Right renal cortex interstitium (tissue), 3 donors: ENCODE data around the gene HLA-DPA1. TPM values are rescaled to one million over a fixed set of nuclear protein-coding genes. Genes with fewer than 3 reads are reported as not detected.
"Not testable (repeated sequence)": the region's sequence is repeated elsewhere in the genome, so short reads cannot be mapped to it uniquely, and the experiment has no call there.

ENCODE experiments used
- DNase-seq, 3 donors: peaks; one replicate each; pipeline ENCODE4 v3.0.0-alpha.2; 2013; ENCODE audit warnings: low read depth in 3 of 3, low spot score in 2 of 3
- polyA plus RNA-seq, 3 donors: library from polyadenylated mRNA; unstranded; fragments of 120-200 nt; gene quantifications; one replicate each; pipeline ENCODE4 v1.2.1, GENCODE V29; 2013; ENCODE audit not compliant: insufficient read length in 3 of 3

The HLA-DPA1 gene
- polyA plus RNA-seq, 3 donors = 14.2 to 40.5 (median 17.9) TPM

DNA sequence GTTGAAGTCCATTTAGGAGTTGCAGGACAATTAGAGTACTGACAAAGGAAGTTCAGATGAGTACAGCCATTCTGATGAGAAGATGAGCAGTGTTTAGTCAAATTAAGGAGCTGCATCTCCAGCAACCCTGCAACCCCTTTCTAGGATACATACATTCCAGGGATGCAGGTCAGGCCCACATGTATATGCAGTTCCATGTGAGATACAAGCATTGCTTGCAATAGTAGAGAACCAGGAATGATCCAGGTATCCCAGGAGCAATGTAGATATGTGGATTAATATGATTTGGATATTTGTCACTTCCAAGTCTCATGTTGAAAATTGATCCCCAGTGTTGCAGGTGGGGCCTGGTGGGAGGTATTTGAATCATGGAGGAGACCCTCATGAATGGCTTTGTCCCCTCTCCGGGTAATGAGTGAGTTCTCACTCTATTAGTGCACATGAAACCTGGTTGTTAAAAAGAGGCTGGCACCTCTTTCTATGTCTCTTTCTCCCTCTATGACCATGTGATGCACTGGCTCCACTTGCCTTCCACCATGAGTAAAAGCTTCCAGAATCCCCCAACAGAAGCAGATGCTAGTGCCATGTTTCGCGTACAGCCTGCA lies 6.4 kb downstream of the HLA-DPA1 start:
- DNase-seq = no peak

GRCh38 chr6:33065312-33065711 lies 8.1 kb downstream of the HLA-DPA1 start:
- no peak for DNase-seq

DNA sequence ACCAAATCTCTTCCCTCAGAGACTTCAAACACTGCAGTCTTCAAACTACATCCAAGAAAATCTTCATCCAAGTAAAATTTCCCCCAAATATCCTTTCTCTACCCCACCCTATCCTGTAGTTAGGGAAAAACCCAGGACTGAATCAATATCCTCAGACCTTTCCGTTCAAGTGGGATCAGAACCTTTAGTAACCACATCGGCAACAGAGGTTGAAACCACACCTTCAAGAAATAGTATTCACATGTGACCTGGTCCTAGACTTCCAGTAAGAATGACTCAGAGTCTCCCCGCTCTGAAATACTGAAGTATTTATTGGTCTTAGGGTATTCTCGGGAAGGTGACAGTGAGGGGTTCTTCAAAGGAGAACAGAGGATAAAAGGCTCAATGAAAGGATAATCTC lies 8.7 kb downstream of the HLA-DPA1 start:
- DNase-seq = no peak

DNA sequence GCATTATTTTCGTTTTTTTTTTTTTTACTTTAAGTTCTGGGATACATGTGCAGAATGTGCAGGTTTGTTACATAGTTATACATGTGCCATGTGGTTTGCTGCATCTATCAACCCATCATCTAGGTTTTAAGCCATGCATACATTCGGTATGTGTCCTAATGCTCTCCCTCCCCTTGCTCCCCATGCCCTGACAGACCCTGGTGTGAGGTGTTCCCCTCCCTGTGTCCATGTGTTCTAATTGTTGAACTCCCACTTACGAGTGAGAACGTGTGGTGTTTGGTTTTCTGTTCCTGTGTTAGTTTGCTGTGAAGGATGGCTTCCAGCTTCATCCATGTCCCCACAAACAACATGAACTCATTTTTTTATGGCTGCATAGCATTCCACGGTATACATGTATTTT lies 10.0 kb downstream of the HLA-DPA1 start:
- not testable (repeated sequence) for DNase-seq

DNA sequence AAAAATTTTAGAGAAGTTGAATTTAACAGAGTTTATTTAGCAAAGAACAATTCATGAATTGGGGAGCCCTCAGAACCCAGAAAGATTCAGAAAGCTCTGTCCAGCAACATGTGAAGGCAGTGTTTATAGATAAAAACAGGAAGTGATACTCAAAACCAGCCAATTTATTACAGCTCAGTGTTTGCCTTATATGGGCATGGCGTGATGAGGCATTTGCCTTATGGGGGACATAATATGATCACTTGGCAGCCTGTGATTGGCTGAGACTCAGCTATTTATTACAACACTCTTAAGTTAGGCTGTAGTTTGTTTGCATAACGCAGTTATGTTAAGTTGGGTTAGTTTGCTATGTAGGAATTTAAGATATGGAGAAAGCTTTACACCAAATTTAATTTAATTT lies 11.5 kb downstream of the HLA-DPA1 start:
- no peak for DNase-seq

- DNase-seq = no peak
Observed at GRCh38 chr6:33057222-33058150, 16.0 kb downstream of the HLA-DPA1 start.

GRCh38 chr6:33053230-33053629 lies 20.2 kb downstream of the HLA-DPA1 start:
- no peak for DNase-seq

DNA sequence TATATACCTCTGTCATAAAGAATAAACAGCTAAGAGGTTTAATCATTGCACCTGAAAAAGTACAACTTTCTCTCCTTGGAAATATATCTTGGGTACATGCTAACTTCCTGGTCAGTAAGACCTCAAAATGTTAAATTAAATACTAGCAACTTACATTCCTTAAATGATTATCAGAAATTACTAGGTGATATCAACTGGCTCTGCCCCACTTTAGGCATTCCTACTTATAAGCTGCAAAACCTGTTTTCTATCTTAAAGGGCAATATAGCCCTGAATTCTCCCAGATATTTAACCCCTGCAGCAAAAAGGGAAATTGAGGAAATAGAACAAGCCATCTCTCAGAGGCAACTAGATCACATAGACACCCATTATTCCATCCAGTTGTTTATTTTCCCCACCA lies 20.8 kb downstream of the HLA-DPA1 start:
- no peak for DNase-seq

GRCh38 chr6:33050014-33050810 lies 23.2 kb downstream of the HLA-DPA1 start:
- no peak for DNase-seq

DNA sequence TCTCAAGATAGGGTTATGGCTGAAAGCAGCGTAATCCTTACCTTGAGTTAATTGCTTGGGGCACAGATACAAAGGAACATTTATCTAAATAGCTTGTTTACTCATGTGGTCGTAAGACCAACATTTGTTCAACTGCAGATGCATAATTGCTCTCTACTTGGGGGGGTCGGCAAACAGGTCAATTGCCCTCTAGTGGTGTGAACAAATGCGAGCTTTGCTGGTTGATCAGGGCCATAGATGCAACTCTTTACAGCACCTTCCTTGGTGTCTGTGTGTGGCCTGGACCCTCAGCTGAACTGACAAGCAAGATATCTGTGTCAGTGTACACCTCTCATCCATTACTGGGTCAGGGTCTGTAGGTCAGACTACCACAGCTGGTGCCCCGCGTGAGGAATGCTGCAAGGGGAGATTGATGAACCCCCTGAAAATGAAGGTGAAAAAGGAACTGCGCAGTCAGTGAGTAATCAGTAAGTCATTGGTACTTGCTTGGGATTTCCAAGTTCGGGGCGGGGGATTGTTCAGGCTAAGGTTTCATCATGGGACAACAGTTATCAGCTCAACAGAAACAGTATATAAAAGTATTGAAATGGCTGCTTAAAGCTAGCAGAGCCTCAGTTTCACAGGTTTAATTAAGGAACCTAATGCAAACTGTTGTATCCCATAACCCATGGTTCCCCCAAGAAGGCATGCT lies 24.0 kb downstream of the HLA-DPA1 start:
- DNase-seq = no peak

DNA sequence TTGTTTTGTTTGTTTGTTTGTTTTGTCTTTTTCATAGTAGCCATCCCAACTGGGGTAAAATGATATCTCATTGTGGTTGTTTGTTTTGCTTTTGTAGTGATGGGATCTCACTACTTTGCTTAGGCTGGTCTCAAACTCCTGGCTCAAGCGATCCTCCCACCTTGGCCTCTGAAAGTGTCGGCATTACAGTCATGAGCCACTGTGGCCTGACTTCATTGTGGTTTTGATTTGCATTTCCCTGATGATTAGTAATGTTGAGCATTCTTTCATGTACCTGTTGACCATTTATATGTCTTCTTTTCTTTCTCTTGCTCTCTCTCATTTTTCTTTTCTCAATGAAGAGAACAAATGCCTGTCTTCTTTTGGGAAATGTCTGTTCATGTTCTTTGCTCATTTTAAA lies 33.3 kb downstream of the HLA-DPA1 start:
- DNase-seq = no peak

DNA sequence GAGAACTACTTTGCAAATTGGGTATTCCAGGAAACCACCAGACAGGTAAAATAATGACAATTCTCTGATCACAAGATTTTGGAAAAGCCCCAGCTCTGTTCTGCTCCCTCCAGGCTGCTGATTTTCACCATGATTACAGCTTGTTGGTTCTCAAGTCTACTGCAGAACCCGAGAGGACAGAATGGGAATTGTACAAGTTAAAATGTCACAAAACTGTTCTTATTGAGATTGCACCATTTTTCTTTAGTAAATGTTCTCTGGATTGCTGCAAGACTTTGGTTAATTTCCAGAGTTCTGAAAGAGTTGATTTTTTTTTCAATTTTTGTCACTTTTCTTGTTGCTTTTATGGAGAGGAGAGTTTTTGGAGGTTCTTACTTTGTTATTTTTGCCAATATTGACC lies 36.9 kb downstream of the HLA-DPA1 start:
- no peak for DNase-seq

GRCh38 chr6:33034554-33034953 lies 38.9 kb downstream of the HLA-DPA1 start:
- no peak for DNase-seq

GRCh38 chr6:33030245-33030644 lies 43.2 kb downstream of the HLA-DPA1 start:
- DNase-seq = no peak

GRCh38 chr6:33029328-33030184 lies 43.9 kb downstream of the HLA-DPA1 start:
- DNase-seq = no peak

DNA sequence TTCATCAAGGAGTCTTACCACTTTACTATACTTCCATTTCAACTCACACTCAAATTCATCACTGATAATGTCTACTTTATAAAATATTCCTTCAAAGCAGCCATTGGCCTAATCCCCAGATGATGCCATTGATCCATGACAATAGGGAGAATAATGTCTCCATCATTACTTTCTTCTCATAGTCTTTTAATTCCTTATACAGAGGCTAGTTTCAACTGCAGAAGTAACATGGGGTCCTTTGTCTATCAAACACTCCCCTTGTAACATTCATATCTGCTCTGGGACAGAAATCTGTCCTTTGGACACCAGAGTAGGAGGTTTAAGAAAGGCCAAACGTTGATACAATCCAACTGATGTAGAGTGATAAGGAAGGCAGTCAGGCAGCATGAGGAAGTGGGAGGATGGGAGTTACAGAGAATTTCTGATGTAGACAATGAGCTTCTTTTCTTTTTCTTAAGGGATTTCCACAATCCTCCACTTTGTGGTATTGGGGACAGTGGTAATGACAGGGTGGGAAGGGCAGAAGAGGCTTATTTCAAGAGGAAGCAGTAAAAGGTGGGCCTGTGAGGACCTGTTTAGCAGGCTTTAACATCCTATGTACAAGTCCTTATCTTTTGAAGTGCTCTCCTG lies 45.1 kb downstream of the HLA-DPA1 start:
- DNase-seq = no peak

DNA sequence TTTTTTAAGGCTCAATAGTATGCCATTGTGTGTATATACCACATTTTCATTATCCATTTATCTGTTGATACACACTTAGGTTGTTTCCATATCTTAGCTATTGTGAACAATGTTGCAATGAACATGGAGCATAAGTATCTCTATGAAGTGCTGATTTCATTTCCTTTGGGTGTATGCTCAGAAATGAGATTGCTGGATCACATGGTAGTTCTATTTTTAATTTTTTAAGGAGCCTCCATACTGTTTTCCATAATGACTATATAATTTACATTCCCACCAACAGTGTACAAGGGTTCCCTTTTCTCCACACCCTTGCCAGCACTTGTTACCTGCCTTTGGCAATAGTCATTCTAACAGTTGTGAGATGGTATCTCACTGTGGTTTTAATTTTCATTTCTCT lies 48.9 kb downstream of the HLA-DPA1 start:
- no peak for DNase-seq

GRCh38 chr6:33023536-33023935 lies 49.9 kb downstream of the HLA-DPA1 start:
- DNase-seq = no peak

GRCh38 chr6:33021917-33022316 lies 51.5 kb downstream of the HLA-DPA1 start:
- no peak for DNase-seq
